NK-92 (cell line): Measurements from ENCODE around the gene FOXK1.

Experiments used
- DNase-seq: peaks from one replicate; lab custom pipeline; 2025; ENCODE audit not compliant: unreplicated experiment; lab: John Stamatoyannopoulos, UW

Gene FOXK1

DNA sequence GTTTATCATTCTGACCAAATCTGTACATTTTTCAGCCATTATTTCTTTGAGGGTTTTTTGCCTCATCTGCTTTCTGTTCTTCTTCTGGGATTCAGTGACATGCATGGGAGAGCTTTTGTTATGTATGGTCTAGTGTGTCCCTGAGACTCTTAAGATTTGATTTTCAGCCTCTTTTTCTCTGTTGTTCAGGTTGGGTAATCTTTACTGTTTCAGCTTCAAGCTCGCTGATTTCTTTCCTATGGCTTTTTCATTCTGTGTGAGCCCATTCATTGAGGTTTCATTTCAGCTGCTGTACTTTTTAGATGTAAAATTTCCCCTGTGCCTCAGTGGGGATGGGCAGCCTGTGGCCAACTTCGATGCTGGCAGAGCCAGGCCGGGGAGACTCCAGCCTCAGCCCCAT is 38.1 kb downstream of the FOXK1 start:
- DNase-seq, result no peak

DNA sequence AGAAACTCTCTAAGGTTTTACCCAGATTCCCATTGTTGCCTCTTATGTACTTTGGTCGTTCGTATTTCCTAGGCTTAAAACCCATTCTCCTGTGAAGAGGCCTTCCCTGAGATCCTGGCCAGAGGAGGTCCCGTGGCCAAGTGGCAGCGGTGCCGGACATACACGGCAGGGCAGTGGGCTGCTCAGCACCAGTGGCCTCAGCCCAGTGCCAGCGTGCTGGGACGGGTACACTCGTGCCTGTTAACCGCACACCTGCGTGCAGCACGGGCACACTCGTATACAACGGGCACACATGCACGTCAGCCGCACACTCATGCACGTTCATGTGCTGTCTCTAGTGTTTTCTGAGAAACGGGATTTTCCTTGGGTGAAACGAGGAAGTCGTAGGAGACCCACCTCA is 40.2 kb downstream of the FOXK1 start:
- DNase-seq, result no peak

DNA sequence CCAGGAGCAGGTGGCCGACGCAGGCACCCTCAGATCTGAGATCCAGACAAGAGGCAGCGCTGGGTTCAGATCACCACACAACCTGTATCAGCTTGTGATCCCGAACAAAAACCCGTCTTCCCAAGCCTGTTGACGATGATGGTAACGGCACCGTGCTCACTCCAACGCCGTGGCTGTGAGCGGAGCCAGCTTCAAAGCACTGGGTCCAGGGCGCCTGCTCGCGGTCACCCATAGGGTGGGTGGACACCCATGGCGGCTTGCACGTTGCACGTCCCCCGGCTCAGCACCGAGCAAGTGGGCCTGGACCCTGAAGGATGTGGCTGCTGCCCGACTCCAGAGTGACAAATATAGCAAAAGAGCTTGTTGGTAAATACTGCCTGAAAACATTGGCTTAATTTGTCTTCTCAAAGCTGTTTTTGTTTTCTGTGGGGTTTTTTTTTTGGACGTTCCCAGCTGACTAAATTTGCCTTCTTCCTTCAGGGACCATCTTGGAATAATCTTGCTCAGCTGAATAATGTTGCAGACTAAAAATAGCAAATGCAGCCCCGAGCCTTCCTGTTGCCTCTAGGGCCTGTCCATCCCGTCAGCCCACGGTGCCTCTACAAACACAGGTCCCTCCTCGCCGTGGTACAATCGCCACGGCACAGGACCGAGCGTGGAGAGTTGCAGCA is 41.0 kb downstream of the FOXK1 start:
- DNase-seq, result no peak

DNA sequence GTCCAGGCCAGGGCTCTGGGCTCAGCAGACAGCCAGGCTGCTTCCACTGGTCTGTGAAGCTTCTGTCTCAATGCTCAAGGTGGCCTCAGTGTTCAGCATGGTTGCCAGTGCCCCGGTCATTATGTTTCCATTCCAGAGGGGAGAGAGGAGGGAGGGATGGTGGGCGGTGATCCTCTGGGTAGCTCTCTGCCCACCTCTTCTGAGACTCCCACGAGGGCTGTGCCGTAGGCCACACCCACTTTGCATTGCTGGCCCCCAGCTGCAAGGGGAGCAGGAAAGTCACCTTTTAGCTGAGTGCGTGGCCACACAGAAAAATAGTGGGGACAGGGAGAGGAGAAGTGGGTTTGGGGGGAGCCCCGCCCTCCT is 42.5 kb downstream of the FOXK1 start:
- no peak for DNase-seq

DNA sequence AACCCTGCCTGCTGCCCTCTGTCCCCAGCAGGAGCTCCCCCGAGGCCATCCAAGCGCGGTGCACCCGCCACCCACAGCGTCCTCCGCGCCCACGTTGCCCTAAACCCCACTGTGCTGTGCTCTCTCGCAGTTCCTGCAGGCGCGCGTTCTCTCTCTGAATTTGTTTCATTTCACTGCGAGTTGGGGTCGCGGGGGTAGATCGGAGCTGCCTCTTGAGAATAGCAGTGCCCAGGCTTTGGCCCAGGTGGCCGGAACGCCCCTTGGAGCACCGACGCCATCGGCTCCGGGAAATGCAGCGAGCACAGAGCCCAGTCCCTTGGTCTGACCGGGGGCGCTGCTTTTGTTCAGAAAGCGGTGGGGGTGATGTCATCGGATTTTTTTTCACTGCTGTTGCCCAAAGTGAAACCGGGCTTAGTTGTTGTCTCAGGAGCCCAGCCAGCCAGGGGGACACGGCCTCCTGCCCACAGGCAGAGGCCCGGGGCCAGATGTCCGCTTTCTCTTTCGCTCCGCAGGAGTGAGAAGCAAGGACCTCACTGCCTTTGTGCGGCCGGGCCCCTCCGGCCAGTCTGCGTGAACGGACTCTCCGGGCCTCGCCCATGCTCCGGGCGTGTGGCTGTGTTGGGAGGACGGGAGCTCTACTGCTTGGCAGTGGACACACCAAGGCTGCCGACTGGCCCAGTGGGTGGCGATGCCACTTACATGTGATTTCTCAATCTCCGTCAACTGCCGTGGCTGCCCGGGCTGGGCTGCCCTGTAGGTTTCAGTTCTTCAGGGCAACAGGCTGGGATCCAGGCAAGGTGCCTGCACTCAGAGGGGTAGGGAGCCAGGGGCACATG is 43.1 kb downstream of the FOXK1 start:
- DNase-seq, result no peak

DNA sequence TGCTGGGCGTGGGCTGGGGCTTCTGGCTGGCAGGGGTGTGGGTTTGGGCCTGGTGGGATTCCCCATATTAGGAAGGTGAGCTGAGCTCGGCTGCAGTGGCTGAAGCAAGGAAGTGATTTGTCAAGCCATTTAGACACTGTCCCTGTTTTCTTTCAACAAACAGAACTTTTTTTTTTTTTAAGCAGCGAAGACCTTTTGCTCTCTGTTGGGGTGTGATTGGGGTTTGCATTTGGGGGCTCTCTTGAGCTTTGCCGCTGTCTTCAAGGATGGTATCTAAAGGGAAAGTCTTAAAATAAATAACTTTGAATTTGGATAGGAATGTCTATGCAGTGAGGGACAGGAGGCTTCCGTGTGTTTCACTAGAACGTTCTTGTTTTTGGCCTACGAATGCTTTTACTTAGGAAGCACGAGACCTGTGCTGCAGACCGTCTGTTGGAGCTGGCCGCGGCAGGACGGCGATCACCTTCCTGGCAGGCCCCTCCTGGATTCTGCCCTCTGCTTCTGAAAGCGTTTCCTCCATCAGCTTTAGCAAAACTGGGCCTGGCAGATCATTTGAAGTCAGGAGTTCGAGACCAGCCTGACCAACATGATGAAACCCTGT is 43.9 kb downstream of the FOXK1 start:
- no peak for DNase-seq

DNA sequence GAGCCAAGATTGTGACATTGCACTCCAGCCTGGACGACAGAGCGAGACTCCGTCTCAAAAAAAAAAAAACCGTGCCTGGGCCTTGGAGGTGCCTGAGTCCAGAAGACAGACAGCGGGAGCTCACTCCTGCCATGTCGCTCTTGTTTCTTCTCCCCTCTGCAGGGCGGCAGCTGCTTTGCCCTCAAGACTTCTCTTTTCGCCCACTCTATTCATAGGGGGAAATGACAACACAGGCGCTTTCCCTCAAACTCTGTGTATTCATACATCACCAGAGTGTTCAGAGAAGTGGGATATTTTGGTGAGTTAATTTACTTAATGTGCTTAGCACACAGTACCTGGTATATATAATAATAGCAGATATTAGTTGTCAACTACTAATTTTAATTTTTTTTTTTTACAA is 44.5 kb downstream of the FOXK1 start:
- DNase-seq, result no peak

DNA sequence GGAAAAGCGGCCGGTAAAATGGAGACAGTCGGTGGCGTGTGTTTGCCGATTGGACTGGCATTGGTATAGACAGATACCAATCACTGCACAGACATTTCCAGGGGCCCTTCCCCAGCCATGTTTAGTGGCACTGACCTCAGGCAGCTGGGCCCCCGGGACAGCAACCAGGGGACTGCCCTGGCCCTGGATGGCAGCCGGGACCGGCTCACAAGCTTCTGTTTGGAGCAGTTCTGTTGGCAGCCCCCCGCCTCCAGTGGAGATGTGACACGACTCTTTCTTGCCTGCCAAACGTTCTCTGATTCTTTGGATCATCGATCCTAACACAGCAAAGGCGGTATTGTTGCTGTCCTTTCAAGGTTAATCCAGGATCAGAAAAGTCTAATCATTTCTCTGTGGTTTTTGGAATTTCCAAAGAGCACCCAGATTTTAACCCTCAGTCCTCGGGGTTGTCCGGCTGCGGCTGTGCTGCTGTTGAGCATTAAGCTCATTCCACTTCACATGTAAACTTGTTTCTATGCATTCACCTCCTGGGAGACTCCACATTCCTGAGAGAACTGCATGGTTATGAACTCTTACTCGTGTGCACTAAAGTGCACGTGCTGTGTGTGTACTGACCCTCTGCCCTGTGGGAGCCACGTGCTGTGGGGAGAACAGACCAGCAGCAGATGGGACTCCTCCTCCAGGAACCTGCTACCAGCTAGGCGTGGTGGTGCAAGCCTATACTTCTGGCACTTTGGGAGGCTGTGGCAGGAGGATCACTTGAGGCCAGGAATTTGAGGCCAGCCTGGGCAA is 46.0 kb downstream of the FOXK1 start:
- no peak for DNase-seq

DNA sequence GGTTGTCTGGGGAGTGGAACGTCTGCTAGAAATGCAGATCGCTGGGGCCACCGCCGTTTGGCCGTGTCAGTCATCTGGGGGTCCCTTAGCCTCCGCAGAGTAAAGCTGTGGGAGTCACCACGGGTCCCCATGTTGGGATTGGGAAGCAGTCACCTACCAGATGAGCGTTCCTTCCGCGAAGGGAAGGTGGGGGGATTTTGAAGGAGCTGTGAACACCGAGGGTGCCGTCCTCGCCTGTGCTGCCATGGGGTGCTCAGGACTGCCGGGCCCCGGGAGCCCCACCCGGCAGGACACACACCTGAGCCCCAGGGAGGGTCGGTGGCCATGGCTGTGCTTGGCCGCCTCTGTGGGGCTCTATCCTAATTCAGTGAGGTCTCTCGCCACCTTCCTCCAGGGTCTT is 47.2 kb downstream of the FOXK1 start:
- no peak for DNase-seq

DNA sequence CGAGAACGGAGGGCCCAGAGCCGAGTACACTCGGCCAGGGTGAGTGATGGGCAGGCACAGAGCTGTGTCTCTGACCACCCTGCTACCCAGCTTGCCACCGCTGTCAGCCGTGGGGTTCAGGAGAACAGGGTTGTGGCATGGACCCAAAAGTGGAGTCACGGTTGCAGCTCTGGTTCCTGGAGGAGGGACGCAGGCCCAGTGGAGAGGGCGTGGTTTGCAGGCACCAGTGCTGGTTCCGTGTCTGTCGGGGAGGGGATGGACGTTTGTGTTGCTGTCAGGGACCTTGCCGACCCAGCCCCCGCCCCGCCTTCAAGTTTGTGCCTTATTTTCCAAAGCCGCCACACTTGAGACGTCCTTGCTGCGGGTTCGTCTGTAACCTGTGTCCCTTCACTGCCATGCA is 48.2 kb downstream of the FOXK1 start:
- no peak for DNase-seq

DNA sequence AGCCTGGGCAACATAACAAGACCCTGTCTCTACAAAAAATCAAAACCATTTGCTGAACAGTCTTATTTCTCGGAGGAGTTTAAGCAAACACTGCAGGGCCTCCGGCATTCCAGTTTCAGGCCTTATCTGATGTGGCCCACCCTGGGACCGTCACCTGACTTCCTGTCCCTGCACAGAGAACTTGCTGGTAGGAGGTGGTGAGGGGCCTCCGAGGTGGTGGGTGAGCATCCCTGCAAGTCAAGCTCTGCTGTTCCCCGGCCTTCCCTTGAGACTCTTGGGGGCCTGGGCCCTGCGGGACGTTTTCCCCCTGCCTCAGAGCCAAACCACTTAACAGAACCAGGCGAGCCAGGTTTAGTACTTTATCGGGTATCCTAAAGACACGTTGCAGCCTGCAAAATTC is 48.9 kb downstream of the FOXK1 start:
- no peak for DNase-seq

DNA sequence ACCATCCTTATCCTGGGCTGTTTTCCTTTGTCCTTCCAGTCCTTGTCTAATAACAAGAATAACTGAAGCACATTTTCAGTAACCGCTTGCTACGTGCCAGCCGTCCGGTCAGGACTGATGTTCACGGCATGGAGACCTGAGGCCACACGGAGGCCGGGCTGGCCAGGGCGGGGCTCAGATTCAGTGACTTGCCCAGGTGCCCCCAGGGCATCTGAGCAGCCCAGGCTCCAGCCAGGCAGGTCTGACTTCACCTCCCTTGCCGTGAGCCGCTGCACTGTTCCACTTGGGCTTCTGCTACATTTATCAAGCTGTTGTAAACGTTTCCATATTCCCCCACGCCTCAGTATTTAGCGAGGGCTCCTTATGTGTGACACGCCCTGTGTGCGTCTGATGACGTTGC is 49.7 kb downstream of the FOXK1 start:
- no peak for DNase-seq

DNA sequence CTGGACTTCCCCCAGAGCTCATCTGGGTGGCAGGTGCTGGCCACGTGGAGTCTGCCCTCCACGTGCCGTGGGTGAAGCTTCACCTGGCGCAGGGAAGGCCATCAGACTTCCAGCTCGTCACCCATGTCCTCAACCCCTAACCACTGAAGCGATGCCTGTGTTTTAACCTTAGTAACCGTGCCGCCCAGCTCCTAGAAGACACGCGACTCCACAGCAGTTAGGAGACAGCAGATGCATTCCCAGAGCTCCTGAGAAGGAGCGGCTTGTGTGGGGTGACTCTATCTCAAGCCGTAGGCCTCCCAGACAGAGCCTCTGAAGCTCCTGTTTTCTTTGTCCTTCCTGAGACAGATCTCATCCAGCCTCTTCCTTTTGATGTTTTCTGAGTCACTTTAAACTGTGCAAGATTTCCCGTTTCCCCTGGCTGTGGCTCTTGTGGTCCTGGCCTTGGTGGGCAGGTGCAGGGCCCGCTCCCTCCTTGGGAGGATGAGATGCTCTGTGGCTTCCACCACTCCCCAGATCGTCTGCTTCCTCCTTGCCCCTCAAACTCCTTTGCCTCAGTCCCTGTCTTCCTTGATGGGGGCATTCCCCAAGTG is 51.9 kb downstream of the FOXK1 start:
- DNase-seq, result no peak

DNA sequence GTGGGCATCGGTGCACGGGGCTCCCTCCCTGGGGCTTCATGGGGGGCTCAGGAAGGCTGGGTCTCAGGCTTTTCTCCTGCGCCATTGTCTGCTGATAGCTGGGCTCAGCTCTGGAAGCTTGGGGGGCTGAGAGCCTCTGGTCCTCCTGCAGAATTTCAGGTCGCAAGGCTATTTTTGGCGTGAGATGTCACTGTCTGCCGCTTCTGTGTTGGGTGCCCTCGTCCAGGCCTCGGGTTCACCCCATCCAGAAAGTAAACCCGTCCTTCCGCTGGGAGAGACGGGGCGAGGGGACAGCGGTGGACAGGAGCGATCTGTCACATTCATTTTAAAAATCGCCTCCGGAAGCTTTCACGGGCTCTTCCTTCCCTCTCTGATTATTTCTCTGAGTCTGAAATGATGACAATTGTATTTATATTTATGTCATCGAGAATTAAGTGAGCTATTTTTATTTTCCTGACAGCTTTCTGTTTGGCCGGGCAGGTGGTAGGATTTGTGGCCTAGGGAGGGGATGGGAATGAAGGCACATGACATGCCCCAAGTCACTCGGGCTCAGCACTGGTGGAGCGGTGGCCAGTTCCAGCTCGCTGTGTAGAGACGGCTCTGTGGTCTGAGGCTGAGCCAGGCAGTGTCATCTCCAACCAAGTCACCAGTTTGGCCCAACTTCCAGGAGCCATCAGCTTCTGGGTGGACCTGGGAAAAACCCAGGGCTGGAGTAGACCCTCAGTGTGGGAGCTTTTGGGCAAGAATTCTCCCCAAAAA is 52.7 kb downstream of the FOXK1 start:
- no peak for DNase-seq

DNA sequence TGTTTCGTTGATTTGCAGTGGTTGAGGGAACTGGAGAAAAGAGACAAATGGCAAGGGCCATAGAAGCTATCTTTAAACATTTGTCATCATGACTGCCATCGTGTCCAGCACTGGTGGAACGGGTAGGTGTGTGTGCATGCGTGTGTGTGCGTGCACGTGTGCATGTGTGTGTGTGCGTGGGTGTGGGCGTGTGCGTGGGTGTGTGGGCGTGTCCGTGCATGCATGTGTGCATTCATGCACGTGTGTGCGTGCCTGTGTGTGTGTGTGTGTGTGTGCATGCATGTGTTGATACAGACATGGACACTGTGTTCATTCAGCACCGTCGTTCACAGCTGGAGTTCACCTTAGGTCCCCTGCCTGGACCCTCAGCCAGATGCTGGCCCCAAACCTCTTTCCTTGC is 55.2 kb downstream of the FOXK1 start:
- no peak for DNase-seq

DNA sequence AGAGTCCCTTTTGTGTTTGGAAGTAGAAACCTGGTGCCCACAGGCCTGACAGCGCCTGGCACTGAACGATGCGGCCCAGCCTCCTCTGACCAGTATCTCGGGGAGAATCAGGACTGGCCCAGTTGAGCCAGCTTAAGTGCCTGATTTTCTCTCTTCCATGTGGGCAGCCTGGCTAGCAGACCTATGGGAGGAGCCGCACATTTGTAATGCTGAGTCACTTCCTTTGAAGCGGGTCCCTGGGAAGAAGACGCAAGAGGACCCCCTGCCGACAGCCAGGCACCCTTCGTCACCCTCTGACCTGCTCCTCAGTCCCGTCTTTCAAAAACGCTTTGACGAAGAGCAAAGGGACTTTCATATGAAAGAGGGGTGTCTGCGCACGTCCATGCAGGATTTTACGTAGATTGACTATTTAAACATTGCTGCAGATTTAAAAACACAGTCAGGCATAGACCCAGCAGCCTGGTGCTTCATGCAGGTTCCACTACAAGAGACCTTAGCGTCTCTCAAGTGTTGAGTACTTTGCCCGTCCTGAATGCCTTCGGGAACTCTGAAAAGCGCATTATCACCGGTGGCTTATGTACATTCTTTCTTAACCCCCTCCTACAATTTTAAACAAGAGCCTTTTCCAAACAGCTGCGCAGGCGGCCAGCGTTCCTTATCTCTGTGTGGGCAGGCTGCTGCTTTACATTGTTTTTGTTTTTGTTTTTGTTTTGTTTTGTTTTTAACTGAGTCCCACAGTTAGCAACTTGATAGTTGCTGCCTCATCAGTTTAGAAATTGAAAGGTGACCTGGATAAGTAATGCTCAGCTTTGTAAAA is 56.8 kb downstream of the FOXK1 start:
- DNase-seq, result no peak

DNA sequence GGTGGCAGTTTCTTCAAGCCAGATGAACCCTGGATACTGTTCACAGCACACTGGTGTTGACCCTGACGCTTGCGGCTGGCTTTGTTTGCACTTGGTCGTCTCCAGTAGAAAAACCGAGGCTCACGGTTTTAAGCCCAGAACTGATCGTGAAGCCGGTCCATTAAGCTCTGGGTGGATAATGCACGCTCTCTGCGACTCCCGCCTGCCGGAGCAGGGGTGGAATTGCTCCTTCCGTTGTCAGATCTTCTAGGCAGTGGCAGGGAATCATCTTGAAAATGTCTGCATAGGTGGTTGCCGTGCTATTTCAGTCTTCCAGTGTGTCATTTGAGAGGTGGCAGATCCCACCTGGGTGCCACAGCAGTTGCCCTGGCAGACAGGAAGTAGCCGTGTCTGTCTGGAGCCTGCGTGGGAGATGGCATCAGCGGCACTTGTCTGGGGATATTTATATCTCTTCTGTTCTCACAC is 57.5 kb downstream of the FOXK1 start:
- no peak for DNase-seq

DNA sequence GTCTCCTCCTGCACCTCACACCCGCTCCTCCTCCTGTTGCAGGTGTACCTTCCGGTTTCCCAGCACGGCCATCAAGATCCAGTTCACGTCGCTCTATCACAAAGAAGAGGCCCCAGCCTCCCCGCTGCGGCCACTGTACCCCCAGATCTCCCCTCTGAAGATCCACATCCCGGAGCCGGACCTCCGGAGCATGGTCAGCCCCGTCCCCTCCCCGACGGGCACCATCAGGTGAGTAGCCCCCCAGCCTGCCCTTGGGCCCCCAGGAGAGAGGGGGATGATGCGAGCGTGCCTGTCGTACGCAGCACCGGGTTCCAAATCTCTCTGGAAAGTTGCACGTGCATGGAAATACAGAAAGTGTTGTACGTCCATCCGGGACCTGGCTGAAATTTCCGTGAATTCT is 58.7 kb downstream of the FOXK1 start:
- DNase-seq, result no peak

DNA sequence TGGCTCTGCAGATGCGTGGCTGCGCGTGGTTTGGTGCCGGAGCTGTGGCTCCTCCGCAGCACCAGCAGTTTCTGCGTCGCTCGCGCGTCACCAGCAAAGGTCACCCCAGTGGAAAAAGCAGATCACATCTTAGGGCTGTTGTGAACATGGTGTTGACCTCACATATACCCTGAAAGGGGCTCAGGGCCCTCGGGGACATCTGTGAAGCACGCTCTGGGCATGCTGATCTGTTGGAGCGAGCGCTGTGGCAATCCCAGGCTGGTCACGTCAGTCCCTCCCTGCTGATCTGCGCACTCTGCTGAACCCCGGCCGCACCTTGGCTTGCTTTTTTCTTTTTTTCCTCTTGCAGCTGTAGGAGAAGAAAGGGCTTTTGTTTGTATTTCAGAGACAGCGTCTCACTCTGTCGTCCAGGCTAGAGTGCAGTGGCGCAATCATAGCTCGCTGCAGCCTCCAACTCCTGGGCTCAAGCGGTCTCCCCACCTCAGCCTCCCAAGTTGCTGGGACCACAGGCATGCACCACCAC is 60.0 kb downstream of the FOXK1 start:
- no peak for DNase-seq
